COLO829 (cell line): ENCODE results near the gene FUBP3.

ENCODE experiments used
- DNase-seq: peaks from one replicate; pipeline ENCODE4 v3.0.0; 2012; ENCODE audit warnings: low spot score

FUBP3 gene

DNA sequence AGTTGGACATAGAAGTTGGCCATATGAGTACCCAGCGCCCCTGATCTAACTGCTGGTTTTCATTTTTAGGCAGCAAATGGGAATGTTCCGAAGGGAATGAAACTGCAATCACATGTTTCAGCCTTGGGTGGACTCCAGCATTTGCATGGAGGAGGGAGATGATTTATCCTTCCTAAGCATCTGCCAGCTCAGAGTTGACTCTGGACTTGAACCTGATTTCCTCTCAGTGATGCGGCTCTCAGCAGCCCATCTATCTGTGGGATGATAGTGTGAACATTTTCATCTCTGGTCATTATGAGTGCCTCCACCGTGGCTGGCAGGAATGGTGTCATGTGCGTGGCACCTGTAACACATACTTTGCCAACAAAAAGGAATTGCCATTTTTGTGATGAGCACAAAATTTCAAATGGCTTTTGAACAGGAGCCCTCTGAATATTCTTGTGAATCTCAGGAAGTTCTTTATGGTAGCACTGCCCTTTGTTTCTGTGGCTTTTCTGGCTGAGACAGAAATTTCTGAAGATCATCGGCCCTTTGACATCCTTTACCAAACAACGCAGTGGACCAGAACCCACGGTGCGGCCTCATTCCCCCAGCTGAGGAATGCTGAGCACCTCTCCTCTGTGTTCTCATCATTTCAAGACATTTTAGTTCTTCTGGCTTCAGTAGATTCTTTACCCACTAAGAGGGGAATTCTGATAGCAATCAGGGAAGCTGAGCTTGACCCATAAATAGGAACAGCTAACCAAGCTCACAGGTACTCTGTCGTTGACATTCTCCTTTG, 28.5 kb downstream of the FUBP3 start:
- DNase-seq: no peak

GRCh38 chr9:130608554-130609134, 29.3 kb downstream of the FUBP3 start:
- no peak for DNase-seq

DNA sequence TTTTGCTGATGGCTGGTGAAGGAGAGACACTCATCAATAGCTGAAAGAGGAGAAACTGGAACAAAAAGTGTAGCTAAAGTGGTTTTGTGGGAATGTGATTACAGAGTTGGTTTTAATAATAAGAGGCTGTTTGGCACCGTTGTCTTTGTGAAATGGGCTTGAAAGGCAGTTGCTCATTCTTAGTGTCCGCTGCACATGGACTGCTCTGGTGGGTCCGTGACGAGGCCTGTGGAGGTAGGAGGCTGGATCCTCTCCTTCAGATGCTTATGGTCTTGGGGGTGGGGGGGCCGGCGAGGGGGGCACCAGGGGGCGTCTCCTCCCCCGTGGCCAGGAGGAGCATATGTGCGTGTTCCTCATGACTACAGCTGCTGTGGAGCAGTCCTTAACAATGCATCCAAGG, 29.8 kb downstream of the FUBP3 start:
- no peak for DNase-seq

- no peak for DNase-seq
Measured at GRCh38 chr9:130610862-130611707, 31.7 kb downstream of the FUBP3 start.

GRCh38 chr9:130616451-130616850, 37.1 kb downstream of the FUBP3 start:
- DNase-seq: no peak

GRCh38 chr9:130623466-130623865, 44.1 kb downstream of the FUBP3 start:
- no peak for DNase-seq

GRCh38 chr9:130624154-130624553, 44.8 kb downstream of the FUBP3 start:
- no peak for DNase-seq

- no peak for DNase-seq
Measured at GRCh38 chr9:130626249-130626996, 47.0 kb downstream of the FUBP3 start.

DNA sequence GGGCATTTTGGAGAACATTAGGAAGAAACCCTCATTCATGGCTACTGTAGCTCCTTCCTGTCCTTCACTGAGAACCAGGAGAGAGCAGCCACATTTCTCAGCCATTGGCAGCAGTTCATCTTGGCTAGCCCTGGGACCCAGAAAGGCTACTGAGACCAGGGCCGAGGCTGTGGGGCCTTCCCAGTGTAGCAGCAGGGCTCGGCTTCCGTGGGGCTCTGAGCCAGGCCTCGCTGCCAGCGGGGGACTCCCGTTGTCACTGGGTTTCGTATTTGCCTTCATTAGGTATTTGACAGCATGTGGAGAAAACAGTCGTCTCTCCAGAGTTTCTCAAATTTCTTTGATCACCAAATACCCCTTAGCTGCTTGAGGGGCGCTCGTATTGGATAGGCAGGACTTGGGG, 47.7 kb downstream of the FUBP3 start:
- DNase-seq: no peak

DNA sequence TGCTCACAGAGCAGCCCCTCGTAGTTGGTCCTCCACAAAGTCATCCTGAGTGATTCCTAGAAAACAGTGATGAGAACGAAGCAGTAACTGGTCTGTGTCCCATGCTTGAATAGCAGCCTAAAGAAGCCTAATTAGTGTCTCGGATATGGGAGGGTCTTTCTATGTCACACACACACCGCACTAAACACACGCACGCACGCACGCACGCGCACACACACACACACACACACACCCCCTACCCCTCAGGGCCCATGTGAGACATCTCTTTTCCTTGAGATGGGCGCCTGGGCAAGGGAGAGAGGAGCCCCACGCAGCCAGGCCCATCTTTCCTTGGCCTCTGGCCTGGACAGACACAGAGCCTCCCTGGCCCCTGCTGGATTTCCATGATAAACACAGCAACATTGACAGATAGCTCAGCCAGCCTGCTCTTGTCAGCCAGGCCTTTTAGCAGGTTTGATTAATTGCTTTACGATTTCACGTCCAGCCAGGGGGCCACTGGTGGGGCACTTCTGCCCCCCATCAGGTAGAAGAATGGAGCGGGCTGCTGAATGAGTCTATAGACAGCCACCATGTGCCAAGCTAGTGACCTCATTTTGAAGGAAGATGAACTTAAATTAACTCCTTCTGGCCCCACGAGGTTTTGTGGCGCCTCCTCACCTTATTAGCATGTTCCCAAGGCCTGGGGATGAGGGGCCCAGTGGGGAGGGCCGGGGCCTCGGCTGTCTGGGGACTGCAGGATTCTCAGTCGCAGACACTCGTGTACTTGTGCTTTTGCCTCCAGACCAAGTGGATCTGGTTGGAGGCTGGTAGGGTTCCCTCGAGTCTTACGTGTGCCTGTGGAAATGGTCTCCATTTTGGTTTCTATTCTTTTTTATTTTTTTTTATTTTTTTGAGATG, 48.8 kb downstream of the FUBP3 start:
- DNase-seq: no peak

- no peak for DNase-seq
Measured at GRCh38 chr9:130629443-130630070, 50.2 kb downstream of the FUBP3 start.

DNA sequence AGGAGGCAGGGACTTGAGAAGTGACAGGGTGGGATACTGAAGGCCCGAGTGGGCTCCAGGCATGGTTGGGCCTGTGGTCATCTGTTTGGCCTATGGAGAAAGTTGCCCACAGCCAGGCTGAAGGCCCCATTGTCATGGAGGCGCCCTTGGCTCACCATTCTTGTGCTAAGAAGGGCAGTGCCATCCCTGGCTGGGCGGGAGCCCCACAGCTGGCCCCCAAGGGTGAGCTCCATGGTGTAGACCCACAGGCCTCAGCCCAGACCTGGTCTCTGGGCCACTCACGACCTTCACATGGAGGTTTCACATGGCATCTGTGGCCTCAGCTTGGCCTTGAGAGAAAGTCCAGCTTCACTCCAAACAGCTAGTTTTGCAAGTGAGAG, 50.7 kb downstream of the FUBP3 start:
- DNase-seq: no peak

DNA sequence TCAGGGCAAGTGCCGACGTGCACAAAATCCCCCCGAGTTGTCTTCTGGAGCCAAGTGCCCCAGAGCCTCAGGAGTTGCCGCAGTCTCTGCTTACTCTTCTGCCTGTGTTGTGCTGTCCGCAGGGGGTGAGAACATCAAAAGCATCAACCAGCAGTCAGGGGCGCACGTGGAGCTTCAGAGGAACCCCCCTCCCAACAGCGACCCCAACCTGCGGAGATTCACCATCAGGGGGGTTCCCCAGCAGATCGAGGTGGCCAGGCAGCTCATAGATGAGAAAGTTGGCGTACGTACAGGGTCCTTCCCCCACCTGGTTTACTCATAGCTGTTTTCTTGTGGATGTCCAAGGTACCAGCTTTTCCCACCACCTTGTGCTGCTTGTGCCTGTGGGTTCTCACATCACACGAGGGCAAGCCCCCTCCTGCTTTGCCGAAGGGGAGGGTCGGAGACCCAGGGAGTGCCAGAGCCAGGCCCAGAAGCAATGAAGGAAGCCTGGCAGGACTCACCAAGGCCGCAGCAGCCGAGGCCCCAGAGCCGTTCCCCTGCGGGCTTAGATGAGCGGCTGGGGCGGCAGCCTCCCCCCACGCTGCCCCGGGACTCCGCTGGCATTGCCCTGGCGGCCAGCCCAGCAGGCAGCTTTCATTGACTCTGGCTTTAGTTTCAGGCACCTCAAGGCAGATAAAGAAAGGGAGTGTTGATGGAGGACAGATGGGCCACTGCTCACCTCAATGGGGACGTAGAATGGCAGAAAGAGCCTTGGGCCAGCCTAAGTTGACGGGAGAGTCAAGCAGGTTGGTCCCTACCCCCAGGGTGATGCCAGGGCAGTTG, 51.3 kb downstream of the FUBP3 start:
- no peak for DNase-seq

- DNase-seq: no peak
Measured at GRCh38 chr9:130631331-130632080, 52.1 kb downstream of the FUBP3 start.

DNA sequence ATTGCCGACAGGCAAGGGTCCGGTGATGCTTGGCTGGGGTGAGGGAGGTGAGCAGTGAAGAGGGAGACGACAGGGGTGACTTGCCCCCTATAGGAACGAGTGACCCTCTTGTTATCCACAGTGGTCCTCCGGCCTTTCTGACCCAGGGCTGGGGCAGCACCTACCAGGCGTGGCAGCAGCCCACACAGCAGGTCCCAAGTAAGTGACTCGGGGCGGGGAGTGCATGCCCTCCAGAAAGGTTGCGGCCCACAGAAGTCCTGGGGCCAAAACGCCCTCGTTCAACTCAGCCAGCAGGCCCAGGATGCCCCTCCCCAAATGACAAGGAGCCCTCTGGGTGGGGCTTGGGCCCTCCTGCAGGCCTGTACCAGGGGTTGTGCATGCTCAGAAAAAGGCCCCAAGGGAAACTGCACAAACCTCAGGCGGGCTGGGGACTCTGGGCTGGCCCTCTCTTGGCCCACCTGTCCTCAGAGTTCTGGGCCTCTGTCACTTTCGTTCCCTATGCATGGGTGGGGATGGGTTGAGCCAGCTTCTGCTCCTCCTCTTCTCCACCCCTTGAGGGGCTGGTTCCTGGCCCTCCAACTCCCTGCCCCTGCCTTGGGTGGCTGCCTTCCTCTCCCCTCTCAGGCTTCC, 52.8 kb downstream of the FUBP3 start:
- no peak for DNase-seq

- no peak for DNase-seq
Measured at GRCh38 chr9:130632841-130633240, 53.5 kb downstream of the FUBP3 start.

- DNase-seq: no peak
Measured at GRCh38 chr9:130633336-130634190, 54.2 kb downstream of the FUBP3 start.
